HL-60 (cell line): Measurements from ENCODE around the gene TMEM163.

Experiments used
- DNase-seq, 2 experiments: peaks; one replicate each; pipeline ENCODE4 v3.0.0-alpha.2; 2010 to 2020; ENCODE audit warnings: low read depth in 1 of 2, low spot score in 1 of 2
- H3K27ac ChIP-seq: fragments of 250-450 bp; sonication (Bioruptor Pico); replicated peaks from 2 replicates; pipeline ENCODE4 v1.5.1; 2020; ENCODE audit warnings: mild to moderate bottlenecking, moderate library complexity
- H3K27me3 ChIP-seq: fragments of 250-450 bp; sonication (Bioruptor Pico); 2 replicates; pipeline ENCODE4 v1.5.1; 2021; ENCODE audit warnings: mild to moderate bottlenecking, moderate library complexity; ENCODE audit not compliant: insufficient read depth, poor library complexity, severe bottlenecking
- H3K4me3 ChIP-seq: replicated peaks from 2 replicates; pipeline ENCODE4 v1.5.1; 2011; ENCODE audit warnings: mild to moderate bottlenecking, control low read depth, low read length; ENCODE audit not compliant: insufficient read depth
- GABPA ChIP-seq: IDR thresholded peaks from 2 replicates; pipeline ENCODE4 v1.6.1; 2012; ENCODE audit warnings: low read depth
- POLR2AphosphoS5 ChIP-seq: IDR thresholded peaks from 2 replicates; pipeline ENCODE4 v1.6.1; 2012; ENCODE audit warnings: low read depth
- SPI1 ChIP-seq: IDR thresholded peaks from 2 replicates; pipeline ENCODE4 v1.6.1; 2012; ENCODE audit warnings: low read depth, mild to moderate bottlenecking, borderline replicate concordance
- TF ChIP-seq, protein P1 (sequence below): IDR thresholded peaks from 2 replicates; pipeline ENCODE4 v1.6.1; 2012; ENCODE audit warnings: low read depth; ENCODE audit not compliant: insufficient replicate concordance
- TF ChIP-seq, protein P2 (sequence below): IDR thresholded peaks from one replicate; pipeline ENCODE4 v1.5.1; 2011; ENCODE audit warnings: low read length, control low read depth, inconsistent platforms; ENCODE audit not compliant: insufficient read depth

The TMEM163 gene

DNA sequence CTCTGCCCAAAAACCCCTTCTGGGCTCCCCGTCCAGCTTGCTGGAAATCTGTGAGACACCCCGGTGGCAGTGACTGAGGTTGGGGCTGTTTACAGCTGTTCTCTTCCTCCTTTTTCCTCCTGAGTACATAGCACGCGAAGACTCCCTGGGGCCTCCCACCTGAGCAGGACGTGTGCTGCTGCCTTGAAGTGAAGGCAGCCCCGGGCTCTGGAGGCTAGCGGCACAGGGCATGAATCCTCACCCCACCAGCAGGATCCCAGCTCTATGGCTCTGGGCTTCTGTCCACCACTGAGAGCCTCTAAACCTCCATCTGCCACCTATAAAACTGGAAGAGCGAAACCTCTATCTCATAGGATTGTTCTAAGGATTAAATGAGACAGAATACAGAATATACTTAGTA lies 182.5 kb downstream of the TMEM163 start:
- no peak overlapping the region for H3K27ac ChIP-seq
- no peak overlapping the region for H3K4me3 ChIP-seq
- TF ChIP-seq, protein P1, sequence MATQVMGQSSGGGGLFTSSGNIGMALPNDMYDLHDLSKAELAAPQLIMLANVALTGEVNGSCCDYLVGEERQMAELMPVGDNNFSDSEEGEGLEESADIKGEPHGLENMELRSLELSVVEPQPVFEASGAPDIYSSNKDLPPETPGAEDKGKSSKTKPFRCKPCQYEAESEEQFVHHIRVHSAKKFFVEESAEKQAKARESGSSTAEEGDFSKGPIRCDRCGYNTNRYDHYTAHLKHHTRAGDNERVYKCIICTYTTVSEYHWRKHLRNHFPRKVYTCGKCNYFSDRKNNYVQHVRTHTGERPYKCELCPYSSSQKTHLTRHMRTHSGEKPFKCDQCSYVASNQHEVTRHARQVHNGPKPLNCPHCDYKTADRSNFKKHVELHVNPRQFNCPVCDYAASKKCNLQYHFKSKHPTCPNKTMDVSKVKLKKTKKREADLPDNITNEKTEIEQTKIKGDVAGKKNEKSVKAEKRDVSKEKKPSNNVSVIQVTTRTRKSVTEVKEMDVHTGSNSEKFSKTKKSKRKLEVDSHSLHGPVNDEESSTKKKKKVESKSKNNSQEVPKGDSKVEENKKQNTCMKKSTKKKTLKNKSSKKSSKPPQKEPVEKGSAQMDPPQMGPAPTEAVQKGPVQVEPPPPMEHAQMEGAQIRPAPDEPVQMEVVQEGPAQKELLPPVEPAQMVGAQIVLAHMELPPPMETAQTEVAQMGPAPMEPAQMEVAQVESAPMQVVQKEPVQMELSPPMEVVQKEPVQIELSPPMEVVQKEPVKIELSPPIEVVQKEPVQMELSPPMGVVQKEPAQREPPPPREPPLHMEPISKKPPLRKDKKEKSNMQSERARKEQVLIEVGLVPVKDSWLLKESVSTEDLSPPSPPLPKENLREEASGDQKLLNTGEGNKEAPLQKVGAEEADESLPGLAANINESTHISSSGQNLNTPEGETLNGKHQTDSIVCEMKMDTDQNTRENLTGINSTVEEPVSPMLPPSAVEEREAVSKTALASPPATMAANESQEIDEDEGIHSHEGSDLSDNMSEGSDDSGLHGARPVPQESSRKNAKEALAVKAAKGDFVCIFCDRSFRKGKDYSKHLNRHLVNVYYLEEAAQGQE = no peak
- TF ChIP-seq GABPA = no peak
- TF ChIP-seq, protein P2, sequence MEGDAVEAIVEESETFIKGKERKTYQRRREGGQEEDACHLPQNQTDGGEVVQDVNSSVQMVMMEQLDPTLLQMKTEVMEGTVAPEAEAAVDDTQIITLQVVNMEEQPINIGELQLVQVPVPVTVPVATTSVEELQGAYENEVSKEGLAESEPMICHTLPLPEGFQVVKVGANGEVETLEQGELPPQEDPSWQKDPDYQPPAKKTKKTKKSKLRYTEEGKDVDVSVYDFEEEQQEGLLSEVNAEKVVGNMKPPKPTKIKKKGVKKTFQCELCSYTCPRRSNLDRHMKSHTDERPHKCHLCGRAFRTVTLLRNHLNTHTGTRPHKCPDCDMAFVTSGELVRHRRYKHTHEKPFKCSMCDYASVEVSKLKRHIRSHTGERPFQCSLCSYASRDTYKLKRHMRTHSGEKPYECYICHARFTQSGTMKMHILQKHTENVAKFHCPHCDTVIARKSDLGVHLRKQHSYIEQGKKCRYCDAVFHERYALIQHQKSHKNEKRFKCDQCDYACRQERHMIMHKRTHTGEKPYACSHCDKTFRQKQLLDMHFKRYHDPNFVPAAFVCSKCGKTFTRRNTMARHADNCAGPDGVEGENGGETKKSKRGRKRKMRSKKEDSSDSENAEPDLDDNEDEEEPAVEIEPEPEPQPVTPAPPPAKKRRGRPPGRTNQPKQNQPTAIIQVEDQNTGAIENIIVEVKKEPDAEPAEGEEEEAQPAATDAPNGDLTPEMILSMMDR = no peak
- no peak for TF ChIP-seq POLR2AphosphoS5
- TF ChIP-seq SPI1 = no peak
- peaks cover 3% of the 10 kb centered on the region for H3K27me3 ChIP-seq
- DNase-seq = no peak

DNA sequence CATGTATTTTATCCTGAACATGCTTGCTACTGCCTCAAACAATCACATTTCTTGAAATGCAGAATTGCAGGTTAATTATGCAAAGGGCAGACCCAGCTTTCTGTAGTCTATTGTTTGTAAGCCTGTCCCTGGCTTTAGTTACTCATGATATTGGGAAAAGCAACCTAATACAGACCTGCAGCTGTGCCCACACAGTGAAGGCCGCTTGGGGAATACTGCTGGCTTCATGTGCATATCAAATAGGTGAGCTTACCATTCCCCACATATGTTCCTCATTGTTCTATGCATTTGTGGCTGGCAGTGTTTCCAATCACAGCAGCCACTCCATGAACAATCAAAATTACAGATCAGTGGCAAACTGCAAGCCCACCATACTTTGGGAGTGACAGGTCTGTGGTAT lies 186.3 kb downstream of the TMEM163 start:
- Histone ChIP-seq H3K27ac (no peak overlapping the region), H3K27me3 (peaks cover 3% of the 10 kb centered on the region), H3K4me3 (no peak overlapping the region)
- no peak for DNase-seq
- TF ChIP-seq POLR2AphosphoS5 (no peak), SPI1 (no peak), GABPA (no peak)
- TF ChIP-seq, protein P2 = no peak
- TF ChIP-seq, protein P1 = no peak

DNA sequence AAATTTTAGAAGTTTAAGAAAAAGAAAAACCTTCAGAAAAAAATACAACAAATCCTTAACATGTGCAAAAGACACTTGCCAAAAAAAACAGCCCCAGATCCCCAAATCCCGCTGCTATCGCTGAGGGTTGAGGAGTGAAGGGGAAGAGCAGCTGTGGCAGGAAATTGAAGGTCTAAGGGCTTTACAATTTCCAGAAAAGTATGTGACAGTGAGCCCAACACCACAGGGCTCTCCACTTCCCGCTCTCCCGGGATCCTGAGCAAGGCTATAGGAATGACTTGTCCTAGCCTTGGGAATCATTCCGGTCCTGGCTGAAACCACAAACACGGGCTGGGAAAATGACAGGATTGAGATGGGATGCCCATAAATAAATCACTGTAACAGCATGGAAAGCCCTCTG lies 191.4 kb downstream of the TMEM163 start:
- TF ChIP-seq, protein P1 = no peak
- TF ChIP-seq, protein P2 = no peak
- TF ChIP-seq POLR2AphosphoS5 = no peak
- TF ChIP-seq GABPA = no peak
- TF ChIP-seq SPI1 = no peak
- Histone ChIP-seq H3K4me3 (no peak overlapping the region), H3K27me3 (no peaks in the 10 kb centered on the region), H3K27ac (no peak overlapping the region)
- no peak for DNase-seq
